Small intestine (tissue), 7 donors: ENCODE measurements around the gene LEKR1. TPM values are rescaled to one million over a fixed set of nuclear protein-coding genes. Genes with fewer than 3 reads are reported as not detected.

ENCODE experiments used
- DNase-seq, 2 donors: peaks; one replicate each; pipeline versions ENCODE4 v3.0.0 to v3.0.0-alpha.2; 2013
- FAIRE-seq: peaks from 2 replicates; lab custom pipeline; 2012; peaks lifted over from hg19 to GRCh38; lab: Jason Lieb, UNC
- H3K27ac ChIP-seq, 3 donors: one replicate each; pipeline ENCODE4 v1.5.1; 2013; ENCODE audit warnings: low read length in 2 of 3, mild to moderate bottlenecking in 2 of 3, control low read depth in 1 of 3, inconsistent platforms in 1 of 3, low read depth in 1 of 3, moderate library complexity in 1 of 3
- H3K27me3 ChIP-seq, 3 donors: one replicate each; pipeline ENCODE4 v1.6.1; 2013; ENCODE audit warnings: low read length in 3 of 3, inconsistent platforms in 1 of 3; ENCODE audit not compliant: control insufficient read depth in 3 of 3, insufficient read depth in 3 of 3
- H3K36me3 ChIP-seq, 3 donors: one replicate each; pipeline ENCODE4 v1.6.1; 2013; ENCODE audit warnings: low read length in 3 of 3, inconsistent platforms in 1 of 3, low read depth in 1 of 3, mild to moderate bottlenecking in 1 of 3, moderate library complexity in 1 of 3; ENCODE audit not compliant: control insufficient read depth in 3 of 3, insufficient read depth in 2 of 3
- H3K4me1 ChIP-seq, 3 donors: one replicate each; pipeline ENCODE4 v1.6.1; 2013; ENCODE audit warnings: low read length in 2 of 3, inconsistent platforms in 1 of 3, low read depth in 1 of 3, mild to moderate bottlenecking in 1 of 3, moderate library complexity in 1 of 3; ENCODE audit not compliant: control insufficient read depth in 3 of 3, insufficient read depth in 2 of 3
- H3K4me3 ChIP-seq, 3 donors: one replicate each; pipeline ENCODE4 v1.5.1; 2013; ENCODE audit warnings: low read length in 3 of 3, control low read depth in 1 of 3, inconsistent platforms in 1 of 3, low read depth in 1 of 3, mild to moderate bottlenecking in 1 of 3, moderate library complexity in 1 of 3
- H3K9me3 ChIP-seq, 2 donors: one replicate each; pipeline ENCODE4 v1.6.1; 2013; ENCODE audit warnings: low read depth in 1 of 2, low read length in 1 of 2; ENCODE audit not compliant: control insufficient read depth in 2 of 2, insufficient read depth in 1 of 2
- WGBS, 3 donors: extraction: QIAGEN DNeasy Blood & Tissue Kit; methylation state at CpG; one replicate each; pipeline ENCODE4 v1.1.7; 2013; 5-methylcytosine and 5-hydroxymethylcytosine counted together
- polyA plus RNA-seq, 4 donors: library from polyadenylated mRNA; stranded (reverse) in 3 of 4; unstranded in 1 of 4; fragments of 200-250 nt in 3 of 4; fragments of 120-200 nt in 1 of 4; gene quantifications; one replicate each; pipeline versions ENCODE4 v1.2.1 to v1.2.3, GENCODE V29; 2013
- donor health status: healthy with polysubstance abuse.
- donor health status: control.
- donor health status: control.
- donor health status: Bipolar disorder and iron deficiency.
- donor health status: healthy.

The LEKR1 gene
- polyA plus RNA-seq, 4 donors = 0.63 to 2.5 TPM; not detected in 2

GRCh38 chr3:157033001-157033400, 206.8 kb downstream of the LEKR1 start:
- Histone ChIP-seq H3K27ac (no peak overlapping the region), H3K36me3 (no peaks in the 10 kb centered on the region), H3K27me3 (no peaks in the 10 kb centered on the region), H3K9me3 (no peaks in the 10 kb centered on the region), H3K4me1 (no peaks in the 10 kb centered on the region), H3K4me3 (no peak overlapping the region)
- WGBS, 3 donors = 56 to 71% (median 59%) methylated on average over 2 of the region's 2 CpGs
- DNase-seq (no peak), FAIRE-seq (no peak)

- H3K9me3 ChIP-seq = no peaks in the 10 kb centered on the region
- FAIRE-seq (no peak), DNase-seq (no peak)
- H3K27me3 ChIP-seq = peaks cover 0 to 4% (median 0%) of the 10 kb centered on the region in 3 donors
- no peak overlapping the region for H3K27ac ChIP-seq
- H3K4me3 ChIP-seq = no peak overlapping the region
- H3K36me3 ChIP-seq = no peaks in the 10 kb centered on the region
- no peaks in the 10 kb centered on the region for H3K4me1 ChIP-seq
Observed at GRCh38 chr3:157040456-157040855, 214.3 kb downstream of the LEKR1 start.

- FAIRE-seq (no peak), DNase-seq (no peak)
- WGBS, 3 donors = 87 to 97% (median 94%) methylated on average over 2 of the region's 2 CpGs
- peaks cover 0 to 4% (median 0%) of the 10 kb centered on the region in 3 donors for H3K27me3 ChIP-seq
- H3K4me1 ChIP-seq = no peaks in the 10 kb centered on the region
- H3K27ac ChIP-seq = no peak overlapping the region
- H3K4me3 ChIP-seq = no peak overlapping the region
- H3K36me3 ChIP-seq = no peaks in the 10 kb centered on the region
- H3K9me3 ChIP-seq = no peaks in the 10 kb centered on the region
Observed at GRCh38 chr3:157042226-157042625, 216.1 kb downstream of the LEKR1 start.

GRCh38 chr3:157043771-157044170, 217.6 kb downstream of the LEKR1 start:
- H3K27me3 ChIP-seq = peaks cover 0 to 4% (median 0%) of the 10 kb centered on the region in 3 donors
- H3K9me3 ChIP-seq = no peaks in the 10 kb centered on the region
- no peak overlapping the region for H3K4me3 ChIP-seq
- H3K27ac ChIP-seq = no peak overlapping the region
- 71 to 85% (median 79%) methylated on average over 1 of the region's 1 CpG for WGBS, 3 donors
- DNase-seq (no peak), FAIRE-seq (no peak)
- H3K36me3 ChIP-seq = no peaks in the 10 kb centered on the region
- no peaks in the 10 kb centered on the region for H3K4me1 ChIP-seq

GRCh38 chr3:157045238-157045850, 219.2 kb downstream of the LEKR1 start:
- Histone ChIP-seq H3K27me3 (peaks cover 0 to 4% (median 0%) of the 10 kb centered on the region in 3 donors), H3K9me3 (no peaks in the 10 kb centered on the region), H3K27ac (no peak overlapping the region), H3K4me1 (no peaks in the 10 kb centered on the region), H3K36me3 (no peaks in the 10 kb centered on the region), H3K4me3 (no peak overlapping the region)
- FAIRE-seq (no peak), DNase-seq (no peak)
- 68 to 83% (median 78%) methylated on average over 12 of the region's 12 CpGs for WGBS, 3 donors

- no peaks in the 10 kb centered on the region for H3K36me3 ChIP-seq
- no peaks in the 10 kb centered on the region for H3K9me3 ChIP-seq
- H3K4me1 ChIP-seq = no peaks in the 10 kb centered on the region
- 84 to 91% (median 86%) methylated on average over 1 of the region's 1 CpG for WGBS, 3 donors
- FAIRE-seq (no peak), DNase-seq (no peak)
- no peak overlapping the region for H3K27ac ChIP-seq
- H3K4me3 ChIP-seq = no peak overlapping the region
- no peaks in the 10 kb centered on the region for H3K27me3 ChIP-seq
Observed at GRCh38 chr3:157046520-157046919, 220.4 kb downstream of the LEKR1 start.

- WGBS, 3 donors = 75 to 82% (median 77%) methylated on average over 3 of the region's 3 CpGs
- FAIRE-seq = no peak
- Histone ChIP-seq H3K4me3 (no peak overlapping the region), H3K27ac (no peak overlapping the region), H3K27me3 (no peaks in the 10 kb centered on the region), H3K36me3 (no peaks in the 10 kb centered on the region), H3K9me3 (no peaks in the 10 kb centered on the region), H3K4me1 (no peaks in the 10 kb centered on the region)
- no peak for DNase-seq
Observed at GRCh38 chr3:157051055-157051454, 224.9 kb downstream of the LEKR1 start.

- H3K4me3 ChIP-seq = no peak overlapping the region
- no peaks in the 10 kb centered on the region for H3K9me3 ChIP-seq
- DNase-seq (no peak), FAIRE-seq (no peak)
- no peaks in the 10 kb centered on the region for H3K4me1 ChIP-seq
- no peaks in the 10 kb centered on the region for H3K27me3 ChIP-seq
- no peak overlapping the region for H3K27ac ChIP-seq
- H3K36me3 ChIP-seq = no peaks in the 10 kb centered on the region
Observed at GRCh38 chr3:157051591-157051990, 225.4 kb downstream of the LEKR1 start.

GRCh38 chr3:157056035-157056434, 229.9 kb downstream of the LEKR1 start:
- Histone ChIP-seq H3K27ac (no peak overlapping the region), H3K27me3 (no peaks in the 10 kb centered on the region), H3K9me3 (no peaks in the 10 kb centered on the region), H3K4me1 (no peaks in the 10 kb centered on the region), H3K36me3 (no peaks in the 10 kb centered on the region), H3K4me3 (no peak overlapping the region)
- 85 to 96% (median 93%) methylated on average over 1 of the region's 1 CpG for WGBS, 3 donors
- no peak for DNase-seq
- FAIRE-seq = no peak
